PFSK-1 (cell line): Measurements from ENCODE around the gene TMEM131.

ENCODE experiments used
- POLR2AphosphoS5 ChIP-seq: IDR thresholded peaks from 2 replicates; pipeline ENCODE4 v1.6.1; 2012; ENCODE audit warnings: low read depth, mild to moderate bottlenecking, control low read depth, low read length, moderate library complexity
- TF ChIP-seq, protein P1 (sequence below), 2 experiments: IDR thresholded peaks; 2 replicates each; pipeline versions ENCODE4 v1.6.1 to v1.8.0; 2011 to 2012; ENCODE audit warnings: low read depth in 2 of 2, low read length in 2 of 2, control low read depth in 1 of 2, inconsistent platforms in 1 of 2, mild to moderate bottlenecking in 1 of 2, moderate library complexity in 1 of 2; ENCODE audit not compliant: insufficient read depth in 1 of 2

DNA sequence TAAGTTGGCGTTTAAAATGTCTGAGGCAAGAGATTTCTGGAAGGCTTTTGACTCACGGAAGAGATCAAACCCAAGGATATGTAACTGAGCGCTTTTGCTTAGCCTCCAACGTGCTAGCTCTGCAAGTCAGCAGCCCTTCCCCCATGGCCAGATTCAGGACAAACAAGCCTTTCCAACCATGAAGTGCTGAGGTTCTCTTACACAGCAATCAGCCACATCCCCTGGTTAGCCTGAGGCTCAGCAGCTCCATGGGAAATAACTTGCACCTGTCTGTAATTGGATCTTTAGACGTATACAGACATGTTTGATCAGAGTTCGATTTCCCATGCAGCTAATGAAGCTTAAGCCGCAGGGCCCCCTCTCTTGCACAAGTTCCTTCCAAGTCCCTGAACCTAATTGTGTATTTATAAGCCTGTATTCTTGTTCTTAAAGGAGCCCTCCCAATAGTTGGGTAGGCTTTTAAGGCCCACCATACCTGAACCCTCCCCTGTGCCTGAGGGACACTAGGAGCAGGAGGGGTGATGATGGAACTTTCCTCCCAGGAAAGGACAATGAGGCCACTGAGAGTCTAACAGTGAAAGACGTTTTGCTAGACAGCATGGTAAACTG lies 2.1 kb upstream of the TMEM131 start:
- no peak for TF ChIP-seq POLR2AphosphoS5
- TF ChIP-seq, protein P1, sequence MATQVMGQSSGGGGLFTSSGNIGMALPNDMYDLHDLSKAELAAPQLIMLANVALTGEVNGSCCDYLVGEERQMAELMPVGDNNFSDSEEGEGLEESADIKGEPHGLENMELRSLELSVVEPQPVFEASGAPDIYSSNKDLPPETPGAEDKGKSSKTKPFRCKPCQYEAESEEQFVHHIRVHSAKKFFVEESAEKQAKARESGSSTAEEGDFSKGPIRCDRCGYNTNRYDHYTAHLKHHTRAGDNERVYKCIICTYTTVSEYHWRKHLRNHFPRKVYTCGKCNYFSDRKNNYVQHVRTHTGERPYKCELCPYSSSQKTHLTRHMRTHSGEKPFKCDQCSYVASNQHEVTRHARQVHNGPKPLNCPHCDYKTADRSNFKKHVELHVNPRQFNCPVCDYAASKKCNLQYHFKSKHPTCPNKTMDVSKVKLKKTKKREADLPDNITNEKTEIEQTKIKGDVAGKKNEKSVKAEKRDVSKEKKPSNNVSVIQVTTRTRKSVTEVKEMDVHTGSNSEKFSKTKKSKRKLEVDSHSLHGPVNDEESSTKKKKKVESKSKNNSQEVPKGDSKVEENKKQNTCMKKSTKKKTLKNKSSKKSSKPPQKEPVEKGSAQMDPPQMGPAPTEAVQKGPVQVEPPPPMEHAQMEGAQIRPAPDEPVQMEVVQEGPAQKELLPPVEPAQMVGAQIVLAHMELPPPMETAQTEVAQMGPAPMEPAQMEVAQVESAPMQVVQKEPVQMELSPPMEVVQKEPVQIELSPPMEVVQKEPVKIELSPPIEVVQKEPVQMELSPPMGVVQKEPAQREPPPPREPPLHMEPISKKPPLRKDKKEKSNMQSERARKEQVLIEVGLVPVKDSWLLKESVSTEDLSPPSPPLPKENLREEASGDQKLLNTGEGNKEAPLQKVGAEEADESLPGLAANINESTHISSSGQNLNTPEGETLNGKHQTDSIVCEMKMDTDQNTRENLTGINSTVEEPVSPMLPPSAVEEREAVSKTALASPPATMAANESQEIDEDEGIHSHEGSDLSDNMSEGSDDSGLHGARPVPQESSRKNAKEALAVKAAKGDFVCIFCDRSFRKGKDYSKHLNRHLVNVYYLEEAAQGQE (IDR thresholded peaks at IDR 0.05; ENCODE audit: insufficient read depth in 1 of 2, low read depth in 2 of 2, low read length in 2 of 2): no peak
